Tibial artery (tissue), 4 donors: ENCODE measurements around the gene EXOC6B.

Experiments
- DNase-seq, 2 donors: peaks; one replicate each; pipeline ENCODE4 v3.0.0-alpha.2; 2019
- H3K27ac ChIP-seq, 2 donors: fragments of 200-600 bp; sonication (generic) in 1 of 2; 1 replicate in 1 of 2; 2 replicates in 1 of 2; pipeline ENCODE4 v1.5.1; 2018 to 2019; ENCODE audit warnings: mild to moderate bottlenecking in 1 of 2
- H3K27me3 ChIP-seq, 2 donors: fragments of 200-600 bp; sonication (generic) in 1 of 2; one replicate each; pipeline versions ENCODE4 v1.5.1 to v1.6.0; 2016 to 2019
- H3K36me3 ChIP-seq, 3 donors: fragments of 200-600 bp; sonication (generic) in 2 of 3; one replicate each; pipeline ENCODE4 v1.5.1; 2016 to 2019; ENCODE audit warnings: mild to moderate bottlenecking in 2 of 3
- H3K4me1 ChIP-seq, 4 donors: fragments of 200-600 bp; sonication (generic) in 2 of 4; 1 replicate in 3 of 4; 2 replicates in 1 of 4; pipeline ENCODE4 v1.5.1; 2016 to 2019
- H3K4me3 ChIP-seq, 2 donors: fragments of 200-600 bp; sonication (generic) in 1 of 2; 1 replicate in 1 of 2; 2 replicates in 1 of 2; pipeline ENCODE4 v1.5.1; 2018 to 2019; ENCODE audit warnings: mild to moderate bottlenecking in 2 of 2
- H3K9me3 ChIP-seq, 3 donors: fragments of 200-600 bp; sonication (generic) in 1 of 3; one replicate each; pipeline ENCODE4 v1.5.1; 2016 to 2019
- CTCF ChIP-seq, 2 experiments: fragments of 200-600 bp in 1 of 2; fragments of 450-650 bp in 1 of 2; IDR thresholded peaks; one replicate each; pipeline ENCODE4 v1.5.1; 2017 to 2019; ENCODE audit warnings: antibody characterized with exemption in 2 of 2, mild to moderate bottlenecking in 1 of 2, moderate library complexity in 1 of 2
- intact Hi-C: fragments of 100-400 bp; cut with DNase I; formaldehyde crosslinking; loops from one replicate; pipeline ENCODE4 v1.15.0; 2023; ENCODE audit warnings: low total_unique reads

Gene EXOC6B

GRCh38 chr2:72837171-72837570 lies 11.3 kb upstream of the EXOC6B start:
- Histone ChIP-seq H3K4me3 (no peak overlapping the region), H3K4me1 (no peaks in the 10 kb centered on the region), H3K27me3 (no peaks in the 10 kb centered on the region), H3K36me3 (no peaks in the 10 kb centered on the region), H3K9me3 (no peaks in the 10 kb centered on the region), H3K27ac (no peak overlapping the region)
- intact Hi-C loops: no loop called here
- DNase-seq: no peak
- no peak for TF ChIP-seq CTCF (IDR thresholded peaks at IDR 0.05)

- intact Hi-C loops: no loop called here
Observed at GRCh38 chr2:72835403-72835802, 9.6 kb upstream of the EXOC6B start.

GRCh38 chr2:72834596-72834995 lies 8.8 kb upstream of the EXOC6B start:
- TF ChIP-seq CTCF (IDR thresholded peaks at IDR 0.05): no peak
- intact Hi-C loops: no loop called here
- no peak for DNase-seq
- no peak overlapping the region for H3K4me3 ChIP-seq
- H3K4me1 ChIP-seq: no peaks in the 10 kb centered on the region
- no peaks in the 10 kb centered on the region for H3K27me3 ChIP-seq
- H3K36me3 ChIP-seq: no peaks in the 10 kb centered on the region
- H3K27ac ChIP-seq: no peak overlapping the region
- no peaks in the 10 kb centered on the region for H3K9me3 ChIP-seq

More at GRCh38 chr2:72835403-72835802, 9.6 kb upstream of the EXOC6B start:
- H3K36me3 ChIP-seq: no peaks in the 10 kb centered on the region
- H3K4me1 ChIP-seq: no peaks in the 10 kb centered on the region
- H3K27ac ChIP-seq: no peak overlapping the region
- no peak overlapping the region for H3K4me3 ChIP-seq
- H3K27me3 ChIP-seq: no peaks in the 10 kb centered on the region
- DNase-seq: no peak
- TF ChIP-seq CTCF (IDR thresholded peaks at IDR 0.05): no peak
- no peaks in the 10 kb centered on the region for H3K9me3 ChIP-seq

GRCh38 chr2:72833084-72833714 lies 7.4 kb upstream of the EXOC6B start:
- DNase-seq: no peak
- Histone ChIP-seq H3K27ac (no peak overlapping the region), H3K27me3 (no peaks in the 10 kb centered on the region), H3K9me3 (no peaks in the 10 kb centered on the region), H3K36me3 (no peaks in the 10 kb centered on the region), H3K4me3 (no peak overlapping the region), H3K4me1 (no peaks in the 10 kb centered on the region)
- TF ChIP-seq CTCF (IDR thresholded peaks at IDR 0.05): no peak
- intact Hi-C loops: no loop called here

- H3K9me3 ChIP-seq: no peaks in the 10 kb centered on the region
- H3K36me3 ChIP-seq: no peaks in the 10 kb centered on the region
- no peak overlapping the region for H3K4me3 ChIP-seq
- H3K4me1 ChIP-seq: peaks cover 0 to 4% (median 0%) of the 10 kb centered on the region in 4 donors
- intact Hi-C loops: no loop called here
- no peak for TF ChIP-seq CTCF (IDR thresholded peaks at IDR 0.05)
- no peak for DNase-seq
- no peaks in the 10 kb centered on the region for H3K27me3 ChIP-seq
- H3K27ac ChIP-seq: no peak overlapping the region
Observed at GRCh38 chr2:72830273-72830672, 4.4 kb upstream of the EXOC6B start.
